GM18499 (cell line): ENCODE data around the gene ACOXL.

Experiments
- ATAC-seq: cut with Tn5 transposase; IDR thresholded peaks from one replicate; pipeline ENCODE4 v1.9.1; 2021; ENCODE audit warnings: moderate number of reproducible peaks; ENCODE audit not compliant: insufficient read depth, unreplicated experiment

The ACOXL gene

GRCh38 chr2:111118981-111119821 is 386.8 kb downstream of the ACOXL start:
- ATAC-seq, result no peak

- no peak for ATAC-seq
Observed at GRCh38 chr2:111119822-111120252, 387.5 kb downstream of the ACOXL start.

- no peak for ATAC-seq
Observed at GRCh38 chr2:111120253-111121027, 388.1 kb downstream of the ACOXL start, which contains the start of gene BCL2L11. TSS of gene BCL2L11 (plus strand) at chr2:111120914. CDS start at chr2:111123746, 2,832 bp downstream.

- no peak for ATAC-seq
Observed at GRCh38 chr2:111121028-111121827, 388.9 kb downstream of the ACOXL start.

GRCh38 chr2:111121828-111122630 is 389.7 kb downstream of the ACOXL start:
- no peak for ATAC-seq

GRCh38 chr2:111122631-111123421 is 390.5 kb downstream of the ACOXL start:
- ATAC-seq, result no peak

- ATAC-seq, result no peak
Observed at GRCh38 chr2:111123751-111124150, 391.4 kb downstream of the ACOXL start.

- no peak for ATAC-seq
Observed at GRCh38 chr2:111126581-111126980, 394.2 kb downstream of the ACOXL start.

- no peak for ATAC-seq
Observed at GRCh38 chr2:111127351-111127750, 395.0 kb downstream of the ACOXL start.

- no peak for ATAC-seq
Observed at GRCh38 chr2:111128096-111128495, 395.7 kb downstream of the ACOXL start.

- ATAC-seq, result no peak
Observed at GRCh38 chr2:111133603-111134002, 401.2 kb downstream of the ACOXL start.

- no peak for ATAC-seq
Observed at GRCh38 chr2:111134055-111134454, 401.7 kb downstream of the ACOXL start.

- ATAC-seq, result no peak
Observed at GRCh38 chr2:111135237-111135909, 403.0 kb downstream of the ACOXL start.

- ATAC-seq, result no peak
Observed at GRCh38 chr2:111135910-111136297, 403.5 kb downstream of the ACOXL start.

- no peak for ATAC-seq
Observed at GRCh38 chr2:111138839-111139238, 406.5 kb downstream of the ACOXL start.

- ATAC-seq, result no peak
Observed at GRCh38 chr2:111139637-111140317, 407.4 kb downstream of the ACOXL start.

- ATAC-seq, result no peak
Observed at GRCh38 chr2:111140815-111141214, 408.4 kb downstream of the ACOXL start.

GRCh38 chr2:111142101-111142500 is 409.7 kb downstream of the ACOXL start:
- no peak for ATAC-seq
